Parathyroid adenoma (tissue), 2 donors: ENCODE data around the gene ZNF200.

ENCODE experiments used
- H2AFZ ChIP-seq: fragments of 300-600 bp; sonication (generic); one replicate; pipeline ENCODE4 v1.7.0; 2017; ENCODE audit warnings: antibody characterized with exemption, mild to moderate bottlenecking
- H3K27ac ChIP-seq: fragments of 300-600 bp; sonication (generic); one replicate; pipeline ENCODE4 v1.7.0; 2017
- H3K27me3 ChIP-seq: fragments of 300-600 bp; sonication (generic); one replicate; pipeline ENCODE4 v1.7.0; 2017; ENCODE audit warnings: low read length; ENCODE audit not compliant: control insufficient read depth, insufficient read depth
- H3K36me3 ChIP-seq: fragments of 300-600 bp; sonication (generic); one replicate; pipeline ENCODE4 v1.7.0; 2017; ENCODE audit warnings: low read length; ENCODE audit not compliant: control insufficient read depth, insufficient read depth
- H3K4me1 ChIP-seq: fragments of 300-600 bp; sonication (generic); one replicate; pipeline ENCODE4 v1.7.0; 2017; ENCODE audit warnings: control low read depth
- H3K4me2 ChIP-seq: fragments of 300-600 bp; sonication (generic); one replicate; pipeline ENCODE4 v1.7.0; 2017; ENCODE audit warnings: low read length
- H3K4me3 ChIP-seq: fragments of 300-600 bp; sonication (generic); one replicate; pipeline ENCODE4 v1.7.0; 2017; ENCODE audit warnings: low read depth, low read length
- H3K79me2 ChIP-seq: fragments of 300-600 bp; sonication (generic); one replicate; pipeline ENCODE4 v1.7.0; 2017; ENCODE audit warnings: control low read depth
- H3K9ac ChIP-seq: fragments of 300-600 bp; sonication (generic); one replicate; pipeline ENCODE4 v1.7.0; 2017; ENCODE audit warnings: mild to moderate bottlenecking
- H3K9me3 ChIP-seq: fragments of 300-600 bp; sonication (generic); one replicate; pipeline ENCODE4 v1.7.0; 2017; ENCODE audit warnings: low read length; ENCODE audit not compliant: control insufficient read depth
- CTCF ChIP-seq: fragments of 300-600 bp; sonication (generic); IDR thresholded peaks from one replicate; pipeline ENCODE4 v1.7.0; 2017; ENCODE audit warnings: antibody characterized with exemption, mild to moderate bottlenecking
- donor health status: primary hyperparathyroidism.

ZNF200 gene

GRCh38 chr16:3234543-3234856 lies 458 bp downstream of the ZNF200 start:
- peak overlapping the region; percentile 93 for H3K27ac ChIP-seq
- peak overlapping the region; percentile 89 for H2AFZ ChIP-seq
- peak overlapping the region; percentile 90 for H3K4me3 ChIP-seq
- H3K79me2 ChIP-seq: peaks cover 12% of the 10 kb centered on the region
- TF ChIP-seq CTCF: no peak
- H3K4me2 ChIP-seq: peak overlapping the region; percentile 94
- no peaks in the 10 kb centered on the region for H3K36me3 ChIP-seq
- H3K4me1 ChIP-seq: peaks cover 8% of the 10 kb centered on the region
- H3K27me3 ChIP-seq: no peaks in the 10 kb centered on the region
- peak overlapping the region; percentile 77 for H3K9ac ChIP-seq
- H3K9me3 ChIP-seq: no peaks in the 10 kb centered on the region

DNA sequence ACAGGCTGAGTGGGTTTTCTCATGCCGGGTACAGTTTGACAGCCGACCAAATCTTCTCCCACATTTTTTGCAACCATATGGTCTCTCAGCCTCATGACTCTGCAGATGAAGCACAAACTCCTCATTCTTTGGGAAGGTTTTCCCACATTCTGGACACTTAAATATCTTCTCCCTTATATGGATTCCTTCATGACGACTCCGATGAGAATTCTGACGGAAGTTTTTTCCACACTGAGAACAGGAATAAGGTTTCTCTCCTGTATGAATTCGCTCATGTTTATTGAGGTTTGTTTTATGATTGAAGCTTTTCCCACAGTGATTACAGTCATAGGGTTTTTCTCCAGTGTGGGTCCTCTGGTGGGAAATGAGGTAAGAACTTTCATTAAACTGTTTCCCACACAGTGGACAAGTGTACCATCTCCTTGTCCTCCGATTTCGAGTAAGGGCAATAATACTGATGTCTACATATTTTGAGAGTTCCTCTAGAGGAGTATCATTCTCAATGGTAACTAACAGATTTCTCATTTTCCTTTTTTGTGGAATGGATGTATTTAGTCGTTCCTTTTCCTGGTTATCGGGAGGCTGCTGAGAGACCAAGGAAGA lies 10.9 kb downstream of the ZNF200 start:
- Histone ChIP-seq H3K27ac (no peak overlapping the region), H2AFZ (no peak overlapping the region), H3K36me3 (peaks cover 4% of the 10 kb centered on the region), H3K4me1 (no peaks in the 10 kb centered on the region), H3K79me2 (no peaks in the 10 kb centered on the region), H3K9me3 (peaks cover 13% of the 10 kb centered on the region), H3K27me3 (no peaks in the 10 kb centered on the region), H3K9ac (no peak overlapping the region), H3K4me3 (no peak overlapping the region), H3K4me2 (no peak overlapping the region)
- TF ChIP-seq CTCF: no peak

DNA sequence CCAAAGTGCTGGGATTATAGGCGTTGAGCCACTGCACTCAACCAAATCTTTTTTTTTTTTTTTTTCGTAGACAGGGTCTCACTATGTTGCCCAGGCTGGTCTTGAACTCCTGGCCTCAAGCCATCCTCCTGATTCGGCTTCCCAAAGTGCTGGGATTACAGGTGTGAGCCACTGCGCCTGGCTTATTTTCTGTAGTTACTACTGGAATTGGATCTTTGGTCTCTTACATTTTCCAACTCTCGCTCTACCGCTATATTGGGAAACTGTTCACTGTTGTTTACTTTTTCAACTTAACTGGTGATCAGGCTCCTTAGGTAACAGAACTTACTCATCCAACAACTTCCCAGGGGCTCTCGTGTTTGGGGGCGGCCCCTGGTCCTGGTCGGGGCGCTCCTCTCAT lies 14.1 kb downstream of the ZNF200 start:
- Histone ChIP-seq H3K27ac (no peak overlapping the region), H3K9ac (no peak overlapping the region), H3K79me2 (no peaks in the 10 kb centered on the region), H3K4me2 (no peak overlapping the region), H3K4me1 (no peaks in the 10 kb centered on the region), H3K27me3 (no peaks in the 10 kb centered on the region), H3K9me3 (peaks cover 13% of the 10 kb centered on the region), H2AFZ (no peak overlapping the region), H3K36me3 (no peaks in the 10 kb centered on the region), H3K4me3 (no peak overlapping the region)
- no peak for TF ChIP-seq CTCF

GRCh38 chr16:3216263-3216640 lies 18.7 kb downstream of the ZNF200 start:
- no peak overlapping the region for H3K27ac ChIP-seq
- TF ChIP-seq CTCF: no peak
- H3K4me3 ChIP-seq: no peak overlapping the region
- no peaks in the 10 kb centered on the region for H3K79me2 ChIP-seq
- H3K9me3 ChIP-seq: no peaks in the 10 kb centered on the region
- H3K36me3 ChIP-seq: no peaks in the 10 kb centered on the region
- no peak overlapping the region for H3K9ac ChIP-seq
- no peak overlapping the region for H3K4me2 ChIP-seq
- H3K27me3 ChIP-seq: no peaks in the 10 kb centered on the region
- peaks cover 5% of the 10 kb centered on the region for H3K4me1 ChIP-seq
- no peak overlapping the region for H2AFZ ChIP-seq

DNA sequence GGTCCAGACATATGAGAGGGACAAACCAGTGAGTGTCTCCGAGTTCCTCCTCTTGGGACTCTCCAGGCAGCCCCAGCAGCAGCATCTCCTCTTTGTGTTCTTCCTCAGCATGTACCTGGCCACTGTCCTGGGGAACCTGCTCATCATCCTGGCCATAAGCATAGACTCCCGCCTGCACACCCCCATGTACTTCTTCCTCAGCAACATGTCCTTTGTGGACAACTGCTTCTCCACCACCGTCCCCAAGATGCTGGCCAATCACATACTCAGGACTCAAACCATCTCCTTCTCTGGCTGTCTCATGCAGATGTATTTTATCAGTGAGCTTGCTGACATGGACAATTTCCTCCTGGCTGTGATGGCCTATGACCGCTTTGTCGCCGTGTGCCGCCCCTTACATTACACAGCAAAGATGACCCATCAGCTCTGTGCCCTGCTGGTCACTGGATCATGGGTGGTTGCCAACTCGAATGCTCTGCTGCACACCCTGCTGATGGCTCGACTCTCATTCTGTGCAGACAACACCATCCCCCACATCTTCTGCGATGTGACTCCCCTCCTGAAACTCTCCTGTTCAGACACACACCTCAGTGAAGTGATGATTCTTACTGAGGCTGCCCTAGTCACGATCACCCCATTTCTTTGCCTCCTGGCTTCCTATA lies 19.2 kb downstream of the ZNF200 start:
- H3K79me2 ChIP-seq: no peaks in the 10 kb centered on the region
- H3K9me3 ChIP-seq: no peaks in the 10 kb centered on the region
- no peak overlapping the region for H3K27ac ChIP-seq
- H3K36me3 ChIP-seq: no peaks in the 10 kb centered on the region
- H3K4me2 ChIP-seq: no peak overlapping the region
- no peak overlapping the region for H3K9ac ChIP-seq
- H3K4me3 ChIP-seq: no peak overlapping the region
- H2AFZ ChIP-seq: no peak overlapping the region
- H3K27me3 ChIP-seq: no peaks in the 10 kb centered on the region
- no peak for TF ChIP-seq CTCF
- peaks cover 5% of the 10 kb centered on the region for H3K4me1 ChIP-seq
